Measurements from ENCODE around the gene OSTM1. TPM values are rescaled to one million over a fixed set of nuclear protein-coding genes. Genes with fewer than 3 reads are reported as not detected.

Gene OSTM1
- total and polyA plus RNA-seq, 10 of the 15 experiments (the other 5 are each of a cell fraction or from before 2014, with no cell fraction given), result 3.0 to 17.1 (median 5.8) TPM

GRCh38 chr6:108118359-108118724 is 43.8 kb upstream of the OSTM1 start:
- H4K20me1 ChIP-seq (ENCODE audit: control insufficient read depth, insufficient read depth), result no peaks in the 10 kb centered on the region
- ChIA-PET CTCF (no interaction called here), RAD21 (ENCODE audit: unreplicated experiment) (no interaction called here), SMC1A (ENCODE audit: uncharacterized antibody, unreplicated experiment) (no interaction called here), POLR2A (interaction anchor here (0.8 kb wide), 1 partner anchor 1802 kb away, joined by 6 read pairs; no protein-coding TSS in a partner anchor)
- no peak overlapping the region for H2AFZ ChIP-seq (ENCODE audit: control insufficient read depth, low read depth, low read length)
- no peaks in the 10 kb centered on the region for H3K36me3 ChIP-seq (ENCODE audit: control insufficient read depth in 2 of 2, insufficient read depth in 2 of 2, low read length in 1 of 2)
- no peak for TF ChIP-seq DPF2 (IDR thresholded peaks at IDR 0.05)
- peak overlapping the region; percentile 84; the same call in 1 of the 2 replicates for H3K4me3 ChIP-seq
- peak overlapping the region; percentile 92 for H3K4me2 ChIP-seq (ENCODE audit: control insufficient read depth, insufficient read depth)
- no peak overlapping the region for H3K27ac ChIP-seq (ENCODE audit: control insufficient read depth, insufficient read depth)
- intact Hi-C loops (cut with micrococcal nuclease; ENCODE audit: unreplicated experiment), result no loop called here
- no TSS peak for BruUV-seq (replicated peaks)
- H3K4me1 ChIP-seq (ENCODE audit: control insufficient read depth, insufficient read depth, low read length), result peaks cover 4% of the 10 kb centered on the region; the same call in 1 of the 2 replicates
- DNase-seq (ENCODE audit: low read depth, low spot score), result no peak
- peak; percentile 7; the same call in 2 of the 3 replicates for ATAC-seq
- H3K79me2 ChIP-seq (ENCODE audit: control insufficient read depth, insufficient read depth, low read length), result no peaks in the 10 kb centered on the region
- 2% methylated on average over 12 of the region's 45 CpGs for WGBS (ENCODE audit: insufficient coverage, insufficient replicate concordance, low lambda C conversion rate, missing lambda C conversion rate)
- in situ Hi-C loops (cut with MboI), result loop anchor here (5.0 to 10.0 kb wide), 2 partner anchors 374 to 406 kb away; no protein-coding TSS in a partner anchor
- H3K9ac ChIP-seq (ENCODE audit: control insufficient read depth, insufficient read depth, low read length), result no peak overlapping the region
- no peaks in the 10 kb centered on the region for H3K9me3 ChIP-seq (replicated peaks; ENCODE audit: control insufficient read depth, insufficient read depth, low read length)
- peaks cover 37 to 47% of the 10 kb centered on the region in 2 experiments for H3K27me3 ChIP-seq (replicated peaks in 1 of 2; ENCODE audit: control insufficient read depth in 2 of 2, insufficient read depth in 2 of 2, low read length in 1 of 2)
- FAIRE-seq, result no peak

- Histone ChIP-seq H2AFZ (ENCODE audit: control insufficient read depth, low read depth, low read length) (peak overlapping the region; percentile 24; the same call in 1 of the 2 replicates), H3K4me1 (ENCODE audit: control insufficient read depth, insufficient read depth, low read length) (peaks cover 4% of the 10 kb centered on the region; the same call in 1 of the 2 replicates), H3K79me2 (ENCODE audit: control insufficient read depth, insufficient read depth, low read length) (no peaks in the 10 kb centered on the region), H3K27me3 (replicated peaks in 1 of 2; ENCODE audit: control insufficient read depth in 2 of 2, insufficient read depth in 2 of 2, low read length in 1 of 2) (peaks cover 33 to 50% of the 10 kb centered on the region in 2 experiments), H3K4me3 (peak overlapping the region; percentile 84), H3K9ac (ENCODE audit: control insufficient read depth, insufficient read depth, low read length) (0 out of 2 replicates have a peak overlapping the region, but pooled peaks have one; percentile 15), H3K9me3 (replicated peaks; ENCODE audit: control insufficient read depth, insufficient read depth, low read length) (no peaks in the 10 kb centered on the region), H3K27ac (ENCODE audit: control insufficient read depth, insufficient read depth) (no peak overlapping the region), H3K4me2 (ENCODE audit: control insufficient read depth, insufficient read depth) (peak overlapping the region; percentile 92), H3K36me3 (ENCODE audit: control insufficient read depth in 2 of 2, insufficient read depth in 2 of 2, low read length in 1 of 2) (no peaks in the 10 kb centered on the region), H4K20me1 (ENCODE audit: control insufficient read depth, insufficient read depth) (no peaks in the 10 kb centered on the region)
- BruUV-seq (replicated peaks), result no TSS peak
- TF ChIP-seq NR2F1 (conservative IDR thresholded peaks at IDR 0.05) (no peak), SUZ12 (IDR thresholded peaks at IDR 0.05; ENCODE audit: unreplicated experiment) (peak; percentile 50)
- in situ Hi-C loops (cut with MboI), result loop anchor here (5.0 to 10.0 kb wide), 2 partner anchors 375 to 407 kb away; no protein-coding TSS in a partner anchor
- no peak for FAIRE-seq
- intact Hi-C loops (cut with micrococcal nuclease; ENCODE audit: unreplicated experiment), result no loop called here
- RAD21 ChIA-PET (ENCODE audit: unreplicated experiment), result no interaction called here
- ATAC-seq, result peak; percentile 79
- DNase-seq (ENCODE audit: low read depth, low spot score), result no peak
- POLR2A ChIA-PET, result interaction anchor here (0.6 kb wide), 1 partner anchor 1296 kb away, joined by 4 read pairs; no protein-coding TSS in a partner anchor
- SMC1A ChIA-PET (ENCODE audit: uncharacterized antibody, unreplicated experiment), result no interaction called here
- CTCF ChIA-PET, result interaction anchor here (1.1 kb wide), 1 partner anchor 375 kb away, joined by 5 read pairs; no protein-coding TSS in a partner anchor
- 4% methylated on average over 72 of the region's 72 CpGs for WGBS (ENCODE audit: insufficient coverage, insufficient replicate concordance, low lambda C conversion rate, missing lambda C conversion rate)
Measured at GRCh38 chr6:108117427-108118358, 43.2 kb upstream of the OSTM1 start.
